IPS-18a (cell line): ENCODE data around the gene CHSY1.

Experiments used
- H3K27ac ChIP-seq: one replicate; pipeline ENCODE4 v1.5.1; 2013; ENCODE audit warnings: low read length
- H3K27me3 ChIP-seq: one replicate; pipeline ENCODE4 v1.6.1; 2013; ENCODE audit warnings: mild to moderate bottlenecking, low read length; ENCODE audit not compliant: control insufficient read depth, insufficient read depth
- H3K36me3 ChIP-seq: one replicate; pipeline ENCODE4 v1.6.1; 2013; ENCODE audit warnings: low read depth, low read length; ENCODE audit not compliant: control insufficient read depth
- H3K4me1 ChIP-seq: one replicate; pipeline ENCODE4 v1.6.1; 2013; ENCODE audit warnings: low read depth, low read length; ENCODE audit not compliant: control insufficient read depth
- H3K4me3 ChIP-seq: one replicate; pipeline ENCODE4 v1.5.1; 2013; ENCODE audit warnings: low read length
- H3K9ac ChIP-seq: one replicate; pipeline ENCODE4 v1.6.1; 2013; ENCODE audit warnings: mild to moderate bottlenecking, low read length, moderate library complexity
- H3K9me3 ChIP-seq: one replicate; pipeline ENCODE4 v1.6.1; 2013; ENCODE audit warnings: low read depth, low read length; ENCODE audit not compliant: control insufficient read depth

Gene CHSY1

DNA sequence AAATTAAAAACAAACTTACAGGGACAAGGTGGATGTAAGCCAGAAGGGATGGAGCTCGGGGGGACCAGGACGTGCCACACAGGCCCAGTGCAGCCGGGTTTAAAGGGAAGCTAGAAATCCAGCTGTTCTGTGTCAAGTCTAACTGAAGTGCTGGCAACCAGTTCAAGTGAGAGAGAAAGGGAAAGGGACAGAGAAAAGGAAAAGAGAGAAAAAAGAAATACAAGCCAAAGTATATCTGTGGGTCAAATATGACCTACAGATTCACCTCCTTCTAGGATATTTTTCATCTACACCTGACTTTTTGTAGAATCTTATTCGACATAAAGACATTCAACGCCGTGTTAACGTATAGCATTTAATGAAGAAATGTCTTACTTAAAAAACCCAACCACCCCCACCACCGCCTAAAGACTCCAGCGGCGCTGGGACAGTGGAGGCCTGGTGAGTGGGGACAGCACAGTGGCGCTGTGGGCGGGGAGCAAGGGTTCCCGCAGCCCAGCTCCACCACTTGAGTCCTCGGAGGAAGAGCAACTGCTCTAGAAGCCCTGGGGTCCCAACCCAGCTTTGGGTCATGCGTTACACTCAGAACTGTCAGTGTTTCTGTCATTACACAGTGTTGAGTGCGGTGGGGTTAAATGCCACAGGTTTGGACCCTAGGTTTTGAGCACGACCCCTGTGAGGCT is 62.3 kb downstream of the CHSY1 start:
- no peak overlapping the region for H3K27ac ChIP-seq
- no peaks in the 10 kb centered on the region for H3K36me3 ChIP-seq
- H3K9ac ChIP-seq = no peak overlapping the region

DNA sequence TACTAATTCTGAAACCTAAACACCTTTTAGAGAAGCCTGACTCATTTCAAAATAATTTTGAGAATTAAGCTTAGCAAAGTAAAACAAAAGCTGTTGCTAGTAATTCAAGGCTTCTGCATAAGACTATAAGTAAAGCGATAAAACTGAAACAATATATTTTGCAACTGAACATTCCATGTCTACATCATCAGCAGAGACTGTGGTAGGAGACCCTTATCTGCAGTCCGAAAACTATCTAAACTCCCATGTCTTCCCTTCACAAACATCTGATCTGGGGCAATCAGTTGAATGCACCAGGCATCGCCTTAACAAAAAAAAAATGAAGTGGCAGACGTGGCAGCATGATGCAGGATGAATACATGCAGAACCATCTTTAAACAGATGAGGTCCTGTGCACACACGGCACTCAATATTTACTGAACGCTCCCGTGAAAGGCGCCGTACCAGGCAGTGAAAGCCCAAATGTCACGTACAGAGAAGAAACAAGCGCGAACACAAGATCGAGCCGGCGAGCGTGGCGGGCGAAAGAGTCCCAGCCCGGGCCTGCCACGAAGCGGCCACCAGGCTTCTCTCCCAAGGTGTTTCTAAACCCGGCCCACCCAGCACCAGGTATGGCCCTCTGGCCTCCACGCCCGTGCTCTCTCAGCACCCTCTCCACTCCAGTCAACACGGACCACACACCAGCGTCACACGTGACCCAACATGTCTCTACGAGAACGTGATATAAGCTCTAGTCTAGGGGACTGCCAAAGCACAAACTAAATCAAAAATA is 63.0 kb downstream of the CHSY1 start:
- Histone ChIP-seq H3K9ac (no peak overlapping the region), H3K4me1 (peaks cover 9% of the 10 kb centered on the region), H3K9me3 (no peaks in the 10 kb centered on the region), H3K27me3 (no peaks in the 10 kb centered on the region), H3K27ac (no peak overlapping the region), H3K36me3 (no peaks in the 10 kb centered on the region), H3K4me3 (no peak overlapping the region)

More for the DNA sequence above, 62.3 kb downstream of the CHSY1 start:
- H3K4me1 ChIP-seq = peaks cover 9% of the 10 kb centered on the region
- no peaks in the 10 kb centered on the region for H3K9me3 ChIP-seq
- no peak overlapping the region for H3K4me3 ChIP-seq
- H3K27me3 ChIP-seq = no peaks in the 10 kb centered on the region

DNA sequence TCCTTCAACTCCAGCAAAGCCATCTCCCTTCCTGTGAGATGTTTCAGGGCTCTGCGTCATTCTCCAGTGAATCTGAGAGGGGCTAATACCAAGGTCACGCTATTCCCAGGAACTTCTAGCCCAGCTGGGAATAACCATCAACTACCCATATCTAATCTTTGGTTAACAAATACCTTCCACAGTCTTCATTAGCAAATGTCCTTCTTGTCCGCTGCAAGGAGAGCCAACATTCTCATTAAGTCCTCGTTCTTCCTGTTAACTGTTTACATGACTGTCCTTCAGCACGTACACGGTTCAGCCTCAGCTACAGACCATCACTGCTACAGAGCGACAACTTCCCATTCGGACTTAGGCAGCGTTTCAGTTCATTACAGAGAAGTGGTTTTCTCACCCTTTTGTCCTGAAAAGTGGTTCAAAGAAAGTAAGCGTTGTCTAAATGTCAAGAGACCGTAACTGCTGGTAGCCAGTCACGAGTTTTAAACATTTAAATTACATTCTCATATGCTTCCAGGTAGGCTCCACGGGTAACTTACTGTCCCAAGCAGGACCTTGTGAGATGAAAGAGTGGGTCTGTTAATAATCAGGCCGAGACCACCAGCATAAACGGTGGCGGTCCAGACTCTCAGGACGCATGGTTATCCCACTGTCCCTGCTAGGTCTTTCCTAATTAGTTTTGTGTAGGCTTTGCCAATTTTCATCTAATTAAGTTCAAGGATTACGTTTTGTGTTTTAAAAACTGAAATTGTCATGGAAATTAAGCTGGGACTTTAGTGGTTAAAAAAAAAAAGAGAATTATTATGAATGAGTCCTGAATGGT is 63.8 kb downstream of the CHSY1 start:
- no peaks in the 10 kb centered on the region for H3K27me3 ChIP-seq
- H3K9ac ChIP-seq = no peak overlapping the region
- no peaks in the 10 kb centered on the region for H3K9me3 ChIP-seq
- H3K27ac ChIP-seq = no peak overlapping the region
- no peaks in the 10 kb centered on the region for H3K36me3 ChIP-seq
- H3K4me1 ChIP-seq = peaks cover 9% of the 10 kb centered on the region
- no peak overlapping the region for H3K4me3 ChIP-seq

DNA sequence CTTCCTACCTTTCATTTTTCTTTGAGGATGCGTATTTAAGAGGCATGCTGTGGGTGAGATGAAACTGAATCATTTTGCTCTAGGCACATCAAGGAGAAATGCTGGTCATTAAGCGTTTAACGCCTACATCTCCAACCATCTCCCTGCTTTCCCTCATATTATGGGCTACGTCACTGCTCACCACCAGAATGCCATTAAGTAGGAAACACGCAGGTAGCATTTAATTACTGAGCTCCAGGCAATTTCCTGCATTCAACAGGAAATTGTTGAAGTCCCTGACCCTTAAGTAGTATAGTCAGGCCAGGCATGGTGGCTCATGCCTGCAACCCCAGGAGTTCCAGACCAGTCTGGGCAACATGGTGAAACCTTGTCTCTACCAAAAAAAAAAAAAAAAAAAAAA is 66.1 kb downstream of the CHSY1 start:
- H3K9me3 ChIP-seq = no peaks in the 10 kb centered on the region
- no peak overlapping the region for H3K27ac ChIP-seq
- H3K36me3 ChIP-seq = no peaks in the 10 kb centered on the region
- no peak overlapping the region for H3K9ac ChIP-seq
- H3K4me3 ChIP-seq = no peak overlapping the region
- H3K4me1 ChIP-seq = peaks cover 1% of the 10 kb centered on the region
- no peaks in the 10 kb centered on the region for H3K27me3 ChIP-seq

DNA sequence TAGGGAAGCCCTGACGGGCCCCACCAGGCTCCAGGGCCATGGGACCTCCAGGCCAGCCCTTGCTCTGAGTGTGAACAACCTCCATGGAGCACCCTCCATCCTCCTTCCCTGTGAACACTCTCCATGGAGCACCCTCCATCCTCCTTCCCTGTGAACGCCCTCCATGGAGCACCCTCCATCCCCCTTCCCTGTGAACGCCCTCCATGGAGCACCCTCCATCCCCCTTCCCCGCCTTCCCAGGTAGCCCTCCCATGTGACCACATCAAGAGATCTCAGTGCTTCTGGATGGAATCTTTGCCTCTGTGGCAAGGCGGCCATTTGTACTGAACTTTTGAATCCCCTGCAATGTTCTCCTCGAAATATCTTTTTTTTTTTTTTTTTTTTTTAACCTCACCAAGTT is 66.5 kb downstream of the CHSY1 start:
- no peaks in the 10 kb centered on the region for H3K4me1 ChIP-seq
- H3K27me3 ChIP-seq = no peaks in the 10 kb centered on the region
- H3K36me3 ChIP-seq = no peaks in the 10 kb centered on the region
- H3K27ac ChIP-seq = no peak overlapping the region
- no peak overlapping the region for H3K9ac ChIP-seq
- H3K4me3 ChIP-seq = no peak overlapping the region
- no peaks in the 10 kb centered on the region for H3K9me3 ChIP-seq

DNA sequence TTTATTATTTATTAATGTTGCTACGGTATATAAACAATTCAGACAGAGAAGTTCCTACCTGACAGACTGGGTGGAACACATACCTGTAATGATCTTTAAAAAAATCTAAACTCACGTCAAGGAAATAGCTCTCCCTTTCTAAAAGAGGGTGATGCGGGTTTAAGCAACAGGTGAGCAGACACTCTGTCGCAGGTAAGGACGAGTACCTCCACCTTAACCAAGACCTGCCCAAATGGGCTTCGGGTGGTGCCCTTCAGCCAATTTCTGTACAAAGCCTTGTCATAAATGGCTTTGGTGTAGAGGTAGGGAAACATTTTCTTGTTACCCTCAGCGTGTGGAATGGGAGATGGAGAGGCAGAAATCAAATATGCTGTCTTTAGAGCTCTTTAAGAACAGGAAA is 67.0 kb downstream of the CHSY1 start:
- no peak overlapping the region for H3K4me3 ChIP-seq

DNA sequence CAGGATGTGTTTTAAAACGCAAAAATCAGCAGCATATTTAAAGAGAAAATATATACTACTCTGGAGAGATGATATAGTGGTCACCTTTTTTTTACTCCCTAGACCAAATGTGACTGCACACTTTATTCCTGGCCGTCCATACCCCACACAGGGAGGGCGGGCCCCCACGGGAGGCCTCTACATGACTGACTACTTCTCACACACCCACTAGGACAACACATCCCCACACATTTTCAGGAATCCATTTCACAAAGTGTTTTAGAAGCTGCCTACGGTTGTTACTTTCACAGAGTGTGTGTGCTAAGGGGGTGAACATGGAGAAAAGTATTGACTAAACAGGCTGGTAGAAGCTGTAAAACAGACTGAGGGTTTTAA is 67.9 kb downstream of the CHSY1 start:
- Histone ChIP-seq H3K9ac (no peak overlapping the region), H3K4me3 (no peak overlapping the region), H3K27ac (no peak overlapping the region), H3K36me3 (no peaks in the 10 kb centered on the region), H3K27me3 (no peaks in the 10 kb centered on the region), H3K9me3 (no peaks in the 10 kb centered on the region), H3K4me1 (peaks cover 6% of the 10 kb centered on the region)

More for the DNA sequence above, 67.0 kb downstream of the CHSY1 start:
- no peaks in the 10 kb centered on the region for H3K9me3 ChIP-seq
- H3K27ac ChIP-seq = no peak overlapping the region
- no peak overlapping the region for H3K9ac ChIP-seq
- no peaks in the 10 kb centered on the region for H3K36me3 ChIP-seq
- H3K27me3 ChIP-seq = no peaks in the 10 kb centered on the region
- H3K4me1 ChIP-seq = no peaks in the 10 kb centered on the region

DNA sequence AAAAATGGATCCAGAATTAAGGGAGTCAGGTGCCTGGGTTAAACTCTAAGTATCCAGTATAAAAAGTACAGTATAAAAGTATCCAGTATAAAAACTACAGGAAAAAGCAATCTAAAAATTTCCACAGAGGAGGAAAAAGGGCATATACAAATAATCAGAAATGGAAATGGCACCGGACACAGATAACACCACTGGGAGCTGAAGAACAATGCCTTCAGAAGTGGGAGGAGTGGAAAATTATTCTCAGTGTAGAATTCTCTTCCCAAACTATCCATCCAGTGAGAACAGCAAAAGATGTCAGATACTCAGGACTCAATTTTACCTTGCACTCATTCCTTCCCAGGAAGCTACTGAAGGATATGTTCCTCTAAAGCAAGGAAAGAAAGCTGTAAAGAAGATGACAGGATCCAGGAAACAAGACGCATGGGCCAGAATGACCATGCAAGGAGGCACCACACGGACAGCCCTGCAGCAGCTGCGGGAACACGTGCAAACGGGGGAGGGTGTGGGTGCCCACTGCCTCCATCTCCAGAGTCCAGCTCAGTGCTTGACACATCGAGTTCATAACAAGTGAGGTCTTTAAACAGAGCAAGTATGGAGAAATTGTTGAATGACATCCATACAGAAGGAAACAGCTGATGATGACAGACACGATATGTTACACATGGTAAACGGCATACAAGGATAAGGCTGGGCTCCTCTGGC is 68.5 kb downstream of the CHSY1 start:
- H3K27ac ChIP-seq = no peak overlapping the region
- no peak overlapping the region for H3K4me3 ChIP-seq
- H3K9ac ChIP-seq = no peak overlapping the region
- H3K36me3 ChIP-seq = peaks cover under 1% of the 10 kb centered on the region
- no peaks in the 10 kb centered on the region for H3K9me3 ChIP-seq
- H3K27me3 ChIP-seq = no peaks in the 10 kb centered on the region
- peaks cover 6% of the 10 kb centered on the region for H3K4me1 ChIP-seq

DNA sequence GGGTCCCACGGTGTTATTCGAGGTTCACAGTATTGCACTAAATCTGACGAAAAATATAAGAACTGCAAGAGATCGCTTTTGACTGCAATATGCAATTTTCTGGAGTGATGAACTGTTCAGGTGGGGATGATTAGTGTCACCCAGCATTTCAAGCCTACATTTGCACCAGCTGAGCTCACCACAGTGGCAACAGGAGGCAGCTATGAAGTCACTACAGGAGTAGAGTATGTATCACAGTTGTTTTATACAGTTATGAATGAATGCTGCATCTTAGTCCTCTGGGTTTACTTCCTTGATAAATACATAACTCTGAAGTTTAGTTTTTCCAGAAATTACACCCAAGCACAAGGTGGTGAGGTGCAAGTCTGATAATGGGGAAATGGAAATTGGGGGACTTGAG is 69.6 kb downstream of the CHSY1 start:
- peaks cover 12% of the 10 kb centered on the region for H3K36me3 ChIP-seq

DNA sequence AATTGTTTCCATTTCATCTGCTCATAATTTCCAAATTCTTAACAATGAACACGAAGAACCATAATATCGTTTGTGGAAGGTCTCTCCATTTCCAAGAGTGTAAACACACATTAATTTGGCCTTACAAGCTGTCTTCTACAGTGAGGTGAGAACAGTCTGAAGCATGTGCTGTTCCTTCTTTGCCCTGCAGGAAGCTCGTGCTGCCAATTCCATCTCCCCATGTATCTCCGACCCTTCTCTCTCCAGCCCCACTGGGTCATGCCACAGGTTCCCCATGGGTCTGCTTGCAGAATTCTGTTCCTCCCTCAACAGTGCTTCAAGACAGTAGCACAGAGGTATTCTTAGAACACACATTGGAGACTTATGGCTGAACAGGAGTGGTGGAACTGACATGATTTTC is 70.5 kb downstream of the CHSY1 start:
- Histone ChIP-seq H3K4me1 (peaks cover 6% of the 10 kb centered on the region), H3K27ac (no peak overlapping the region), H3K9ac (no peak overlapping the region), H3K9me3 (no peaks in the 10 kb centered on the region), H3K4me3 (no peak overlapping the region), H3K27me3 (no peaks in the 10 kb centered on the region), H3K36me3 (peaks cover 15% of the 10 kb centered on the region)

More for the DNA sequence above, 69.6 kb downstream of the CHSY1 start:
- no peak overlapping the region for H3K27ac ChIP-seq
- H3K9me3 ChIP-seq = no peaks in the 10 kb centered on the region
- no peaks in the 10 kb centered on the region for H3K27me3 ChIP-seq
- H3K9ac ChIP-seq = no peak overlapping the region
- peaks cover 6% of the 10 kb centered on the region for H3K4me1 ChIP-seq
- no peak overlapping the region for H3K4me3 ChIP-seq

DNA sequence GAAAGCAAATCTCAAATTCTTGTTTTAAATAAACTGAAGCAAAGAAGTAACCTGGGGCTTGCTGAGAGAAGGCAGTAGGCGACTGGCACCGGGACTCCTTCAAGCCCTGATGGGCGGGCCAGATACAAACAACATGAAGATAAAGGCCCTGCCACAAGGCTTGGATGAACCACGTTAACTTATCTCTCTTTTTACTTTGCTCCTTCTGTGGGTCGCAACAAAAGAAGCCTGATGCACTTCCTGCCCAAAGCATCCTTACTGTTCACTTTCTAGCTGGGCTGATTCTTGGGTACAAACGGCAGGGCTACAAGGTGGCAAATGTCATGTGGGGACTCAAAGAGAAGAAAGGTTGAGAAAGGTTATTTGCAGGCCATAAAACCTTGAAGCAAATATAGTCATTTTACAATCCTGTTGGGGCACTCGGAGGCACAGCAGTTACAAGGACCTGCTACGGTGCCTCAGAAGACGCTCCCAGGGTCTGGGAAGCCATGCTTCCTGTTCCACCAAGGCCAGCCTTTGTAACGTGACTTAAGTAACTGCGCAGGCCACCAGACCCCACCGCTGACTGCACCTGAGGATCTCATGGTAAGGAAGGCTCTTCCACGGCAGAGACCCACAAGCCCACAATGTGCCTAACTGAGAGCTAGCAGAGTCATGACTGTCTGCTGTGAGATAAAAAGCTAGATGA is 71.1 kb downstream of the CHSY1 start:
- Histone ChIP-seq H3K27ac (no peak overlapping the region), H3K9ac (no peak overlapping the region), H3K36me3 (peaks cover 16% of the 10 kb centered on the region), H3K4me3 (no peak overlapping the region), H3K4me1 (peaks cover 6% of the 10 kb centered on the region), H3K27me3 (no peaks in the 10 kb centered on the region), H3K9me3 (no peaks in the 10 kb centered on the region)
